Epithelial cell of proximal tubule (primary cell): ENCODE data around the gene MOCS1. TPM values are rescaled to one million over a fixed set of nuclear protein-coding genes. Genes with fewer than 3 reads are reported as not detected.

Experiments used
- DNase-seq: peaks from one replicate; pipeline ENCODE4 v3.0.0-alpha.2; 2011; ENCODE audit warnings: low read depth
- H3K4me3 ChIP-seq: 2 replicates; pipeline ENCODE4 v1.5.1; 2011; ENCODE audit warnings: low read depth, mild to moderate bottlenecking, low read length
- CTCF ChIP-seq: conservative IDR thresholded peaks from 2 replicates; pipeline ENCODE4 v1.5.1; 2012; ENCODE audit warnings: low read depth, mild to moderate bottlenecking, low read length
- total RNA-seq: library from RNA; depleted of rRNA; stranded (reverse); fragments of >200 nt; gene quantifications from 2 replicates; pipeline ENCODE4 v1.2.3, GENCODE V29; 2015

Gene MOCS1
- total RNA-seq, 1 donor from 2014 or later: 6.5 TPM

- TF ChIP-seq CTCF: no peak
- H3K4me3 ChIP-seq: no peak overlapping the region
- DNase-seq: no peak
Measured at GRCh38 chr6:39885691-39886090, 48.6 kb downstream of the MOCS1 start.

GRCh38 chr6:39884696-39885095, 49.6 kb downstream of the MOCS1 start:
- DNase-seq: no peak
- H3K4me3 ChIP-seq: no peak overlapping the region
- TF ChIP-seq CTCF: no peak

- TF ChIP-seq CTCF: no peak
- no peak overlapping the region for H3K4me3 ChIP-seq
- DNase-seq: peak; percentile 41
Measured at GRCh38 chr6:39882531-39882899, 51.7 kb downstream of the MOCS1 start.

GRCh38 chr6:39881851-39882530, 52.3 kb downstream of the MOCS1 start:
- H3K4me3 ChIP-seq: no peak overlapping the region
- no peak for DNase-seq

GRCh38 chr6:39880594-39880993, 53.7 kb downstream of the MOCS1 start:
- no peak overlapping the region for H3K4me3 ChIP-seq
- no peak for TF ChIP-seq CTCF

More at GRCh38 chr6:39881851-39882530, 52.3 kb downstream of the MOCS1 start:
- TF ChIP-seq CTCF: no peak

GRCh38 chr6:39879535-39879934, 54.7 kb downstream of the MOCS1 start:
- no peak for DNase-seq
- no peak overlapping the region for H3K4me3 ChIP-seq
- no peak for TF ChIP-seq CTCF

More at GRCh38 chr6:39880594-39880993, 53.7 kb downstream of the MOCS1 start:
- DNase-seq: no peak

GRCh38 chr6:39876826-39877225, 57.4 kb downstream of the MOCS1 start:
- H3K4me3 ChIP-seq: no peak overlapping the region
- no peak for DNase-seq
- no peak for TF ChIP-seq CTCF
